Small intestine (tissue), 7 donors: ENCODE data around the gene CXXC5. TPM values are rescaled to one million over a fixed set of nuclear protein-coding genes. Genes with fewer than 3 reads are reported as not detected.

Experiments
- DNase-seq, 2 donors: peaks; one replicate each; pipeline versions ENCODE4 v3.0.0 to v3.0.0-alpha.2; 2013
- FAIRE-seq: peaks from 2 replicates; lab custom pipeline; 2012; peaks lifted over from hg19 to GRCh38; lab: Jason Lieb, UNC
- H3K27ac ChIP-seq, 3 donors: one replicate each; pipeline ENCODE4 v1.5.1; 2013; ENCODE audit warnings: low read length in 2 of 3, mild to moderate bottlenecking in 2 of 3, control low read depth in 1 of 3, inconsistent platforms in 1 of 3, low read depth in 1 of 3, moderate library complexity in 1 of 3
- H3K27me3 ChIP-seq, 3 donors: one replicate each; pipeline ENCODE4 v1.6.1; 2013; ENCODE audit warnings: low read length in 3 of 3, inconsistent platforms in 1 of 3; ENCODE audit not compliant: control insufficient read depth in 3 of 3, insufficient read depth in 3 of 3
- H3K36me3 ChIP-seq, 3 donors: one replicate each; pipeline ENCODE4 v1.6.1; 2013; ENCODE audit warnings: low read length in 3 of 3, inconsistent platforms in 1 of 3, low read depth in 1 of 3, mild to moderate bottlenecking in 1 of 3, moderate library complexity in 1 of 3; ENCODE audit not compliant: control insufficient read depth in 3 of 3, insufficient read depth in 2 of 3
- H3K4me1 ChIP-seq, 3 donors: one replicate each; pipeline ENCODE4 v1.6.1; 2013; ENCODE audit warnings: low read length in 2 of 3, inconsistent platforms in 1 of 3, low read depth in 1 of 3, mild to moderate bottlenecking in 1 of 3, moderate library complexity in 1 of 3; ENCODE audit not compliant: control insufficient read depth in 3 of 3, insufficient read depth in 2 of 3
- H3K4me3 ChIP-seq, 3 donors: one replicate each; pipeline ENCODE4 v1.5.1; 2013; ENCODE audit warnings: low read length in 3 of 3, control low read depth in 1 of 3, inconsistent platforms in 1 of 3, low read depth in 1 of 3, mild to moderate bottlenecking in 1 of 3, moderate library complexity in 1 of 3
- H3K9me3 ChIP-seq, 2 donors: one replicate each; pipeline ENCODE4 v1.6.1; 2013; ENCODE audit warnings: low read depth in 1 of 2, low read length in 1 of 2; ENCODE audit not compliant: control insufficient read depth in 2 of 2, insufficient read depth in 1 of 2
- WGBS, 3 donors: extraction: QIAGEN DNeasy Blood & Tissue Kit; methylation state at CpG; one replicate each; pipeline ENCODE4 v1.1.7; 2013; 5-methylcytosine and 5-hydroxymethylcytosine counted together
- polyA plus RNA-seq, 4 donors: library from polyadenylated mRNA; stranded (reverse) in 3 of 4; unstranded in 1 of 4; fragments of 200-250 nt in 3 of 4; fragments of 120-200 nt in 1 of 4; gene quantifications; one replicate each; pipeline versions ENCODE4 v1.2.1 to v1.2.3, GENCODE V29; 2013
- donor health status: healthy with polysubstance abuse.
- donor health status: control.
- donor health status: control.
- donor health status: Bipolar disorder and iron deficiency.
- donor health status: healthy.

Gene CXXC5
- polyA plus RNA-seq, 4 donors: 3.8 to 89.4 (median 18.2) TPM

GRCh38 chr5:139699351-139699750 is 51.2 kb downstream of the CXXC5 start:
- 83 to 91% (median 90%) methylated on average over 2 of the region's 2 CpGs for whole genome bisulfite sequencing, 3 donors
- peak overlapping the region in 2 of 3 donors; percentile 17 to 75 for H3K27ac ChIP-seq
- H3K27me3 ChIP-seq: no peaks in the 10 kb centered on the region
- DNase-seq (no peak), FAIRE-seq (no peak)
- no peaks in the 10 kb centered on the region for H3K9me3 ChIP-seq
- H3K4me3 ChIP-seq: no peak overlapping the region
- no peaks in the 10 kb centered on the region for H3K36me3 ChIP-seq
- peaks cover 2 to 58% (median 9%) of the 10 kb centered on the region in 3 donors for H3K4me1 ChIP-seq

- WGBS, 3 donors: 27 to 72% (median 65%) methylated on average over 3 of the region's 3 CpGs
- H3K9me3 ChIP-seq: no peaks in the 10 kb centered on the region
- peaks cover 0 to 3% (median 0%) of the 10 kb centered on the region in 3 donors for H3K36me3 ChIP-seq
- DNase-seq (no peak), FAIRE-seq (no peak)
- H3K4me3 ChIP-seq: no peak overlapping the region
- peaks cover 2 to 54% (median 9%) of the 10 kb centered on the region in 3 donors for H3K4me1 ChIP-seq
- H3K27ac ChIP-seq: peak overlapping the region in 1 of 3 donors; percentile 75
- no peaks in the 10 kb centered on the region for H3K27me3 ChIP-seq
These were observed 52.5 kb downstream of the CXXC5 start for GRCh38 chr5:139700711-139701055.

GRCh38 chr5:139701056-139701741 is 53.0 kb downstream of the CXXC5 start:
- Histone ChIP-seq H3K27me3 (no peaks in the 10 kb centered on the region), H3K27ac (peak overlapping the region in 1 of 3 donors; percentile 75), H3K4me1 (peaks cover 2 to 54% (median 9%) of the 10 kb centered on the region in 3 donors), H3K4me3 (peak overlapping the region in 1 of 3 donors; percentile 14), H3K36me3 (peaks cover 0 to 3% (median 0%) of the 10 kb centered on the region in 3 donors), H3K9me3 (no peaks in the 10 kb centered on the region)
- 5 to 18% (median 9%) methylated on average over 22 of the region's 22 CpGs for WGBS, 3 donors
- peak; percentile 64 to 93 for DNase-seq
- no peak for FAIRE-seq

GRCh38 chr5:139702548-139702947 is 54.4 kb downstream of the CXXC5 start:
- H3K27me3 ChIP-seq: no peaks in the 10 kb centered on the region
- DNase-seq (no peak), FAIRE-seq (no peak)
- peaks cover 2 to 46% (median 8%) of the 10 kb centered on the region in 3 donors for H3K4me1 ChIP-seq
- WGBS, 3 donors: 84 to 87% (median 87%) methylated on average over 3 of the region's 3 CpGs
- peaks cover 0 to 3% (median 0%) of the 10 kb centered on the region in 3 donors for H3K36me3 ChIP-seq
- no peak overlapping the region for H3K4me3 ChIP-seq
- H3K9me3 ChIP-seq: no peaks in the 10 kb centered on the region
- H3K27ac ChIP-seq: no peak overlapping the region

- Histone ChIP-seq H3K36me3 (peaks cover 0 to 3% (median 0%) of the 10 kb centered on the region in 3 donors), H3K27ac (no peak overlapping the region), H3K4me3 (no peak overlapping the region), H3K4me1 (peaks cover 2 to 45% (median 3%) of the 10 kb centered on the region in 3 donors), H3K27me3 (no peaks in the 10 kb centered on the region), H3K9me3 (no peaks in the 10 kb centered on the region)
- 87 to 93% (median 90%) methylated on average over 4 of the region's 4 CpGs for WGBS, 3 donors
- FAIRE-seq (no peak), DNase-seq (no peak)
These were observed 56.6 kb downstream of the CXXC5 start for GRCh38 chr5:139704748-139705147.

GRCh38 chr5:139705191-139705590 is 57.0 kb downstream of the CXXC5 start:
- no peak for DNase-seq
- FAIRE-seq: no peak

GRCh38 chr5:139705655-139706587 is 57.8 kb downstream of the CXXC5 start:
- WGBS, 3 donors: 58 to 68% (median 68%) methylated on average over 10 of the region's 10 CpGs
- no peaks in the 10 kb centered on the region for H3K9me3 ChIP-seq
- H3K4me1 ChIP-seq: peaks cover 2 to 44% (median 3%) of the 10 kb centered on the region in 3 donors
- FAIRE-seq (no peak), DNase-seq (no peak)
- H3K36me3 ChIP-seq: peaks cover 0 to 3% (median 0%) of the 10 kb centered on the region in 3 donors
- no peaks in the 10 kb centered on the region for H3K27me3 ChIP-seq
- no peak overlapping the region for H3K27ac ChIP-seq
- no peak overlapping the region for H3K4me3 ChIP-seq

More at GRCh38 chr5:139705191-139705590, 57.0 kb downstream of the CXXC5 start:
- peaks cover 2 to 45% (median 3%) of the 10 kb centered on the region in 3 donors for H3K4me1 ChIP-seq
- WGBS, 3 donors: 72 to 87% (median 75%) methylated on average over 3 of the region's 3 CpGs
- H3K4me3 ChIP-seq: no peak overlapping the region
- no peaks in the 10 kb centered on the region for H3K27me3 ChIP-seq
- H3K36me3 ChIP-seq: peaks cover 0 to 3% (median 0%) of the 10 kb centered on the region in 3 donors
- no peaks in the 10 kb centered on the region for H3K9me3 ChIP-seq
- H3K27ac ChIP-seq: no peak overlapping the region

GRCh38 chr5:139707445-139708003 is 59.4 kb downstream of the CXXC5 start:
- H3K36me3 ChIP-seq: peaks cover 0 to 3% (median 0%) of the 10 kb centered on the region in 3 donors
- DNase-seq: no peak
- H3K4me3 ChIP-seq: no peak overlapping the region
- WGBS, 3 donors: 49 to 76% (median 66%) methylated on average over 5 of the region's 5 CpGs
- H3K27ac ChIP-seq: peak overlapping the region in 1 of 3 donors; percentile 76
- no peak for FAIRE-seq
- no peaks in the 10 kb centered on the region for H3K9me3 ChIP-seq
- H3K4me1 ChIP-seq: peaks cover 0 to 42% (median 3%) of the 10 kb centered on the region in 3 donors
- peaks cover 0 to 7% (median 2%) of the 10 kb centered on the region in 3 donors for H3K27me3 ChIP-seq
